ENCODE measurements around the gene TBC1D14.

- TF ChIP-seq CTCF (conservative IDR thresholded peaks at IDR 0.05; ENCODE audit: low read depth, low read length) = no peak
- TF ChIP-seq EZH2 (IDR thresholded peaks at IDR 0.05; ENCODE audit: borderline replicate concordance, low read depth, low read length, poor library complexity, severe bottlenecking) = no peak
These were observed 3.8 kb upstream of the TBC1D14 start for GRCh38 chr4:6905516-6906445.
